Aortic smooth muscle cell (primary cell): Measurements from ENCODE around the gene GDF10. TPM values are rescaled to one million over a fixed set of nuclear protein-coding genes. Genes with fewer than 3 reads are reported as not detected.

Experiments used
- total RNA-seq: library from RNA; depleted of rRNA; stranded (reverse); fragments of >200 nt; gene quantifications from 2 replicates; pipeline ENCODE4 v1.2.3, GENCODE V29; 2014

Gene GDF10, protein sequence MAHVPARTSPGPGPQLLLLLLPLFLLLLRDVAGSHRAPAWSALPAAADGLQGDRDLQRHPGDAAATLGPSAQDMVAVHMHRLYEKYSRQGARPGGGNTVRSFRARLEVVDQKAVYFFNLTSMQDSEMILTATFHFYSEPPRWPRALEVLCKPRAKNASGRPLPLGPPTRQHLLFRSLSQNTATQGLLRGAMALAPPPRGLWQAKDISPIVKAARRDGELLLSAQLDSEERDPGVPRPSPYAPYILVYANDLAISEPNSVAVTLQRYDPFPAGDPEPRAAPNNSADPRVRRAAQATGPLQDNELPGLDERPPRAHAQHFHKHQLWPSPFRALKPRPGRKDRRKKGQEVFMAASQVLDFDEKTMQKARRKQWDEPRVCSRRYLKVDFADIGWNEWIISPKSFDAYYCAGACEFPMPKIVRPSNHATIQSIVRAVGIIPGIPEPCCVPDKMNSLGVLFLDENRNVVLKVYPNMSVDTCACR
- under 0.01 TPM in 1 of 2 replicates, not detected in the other for total RNA-seq

DNA sequence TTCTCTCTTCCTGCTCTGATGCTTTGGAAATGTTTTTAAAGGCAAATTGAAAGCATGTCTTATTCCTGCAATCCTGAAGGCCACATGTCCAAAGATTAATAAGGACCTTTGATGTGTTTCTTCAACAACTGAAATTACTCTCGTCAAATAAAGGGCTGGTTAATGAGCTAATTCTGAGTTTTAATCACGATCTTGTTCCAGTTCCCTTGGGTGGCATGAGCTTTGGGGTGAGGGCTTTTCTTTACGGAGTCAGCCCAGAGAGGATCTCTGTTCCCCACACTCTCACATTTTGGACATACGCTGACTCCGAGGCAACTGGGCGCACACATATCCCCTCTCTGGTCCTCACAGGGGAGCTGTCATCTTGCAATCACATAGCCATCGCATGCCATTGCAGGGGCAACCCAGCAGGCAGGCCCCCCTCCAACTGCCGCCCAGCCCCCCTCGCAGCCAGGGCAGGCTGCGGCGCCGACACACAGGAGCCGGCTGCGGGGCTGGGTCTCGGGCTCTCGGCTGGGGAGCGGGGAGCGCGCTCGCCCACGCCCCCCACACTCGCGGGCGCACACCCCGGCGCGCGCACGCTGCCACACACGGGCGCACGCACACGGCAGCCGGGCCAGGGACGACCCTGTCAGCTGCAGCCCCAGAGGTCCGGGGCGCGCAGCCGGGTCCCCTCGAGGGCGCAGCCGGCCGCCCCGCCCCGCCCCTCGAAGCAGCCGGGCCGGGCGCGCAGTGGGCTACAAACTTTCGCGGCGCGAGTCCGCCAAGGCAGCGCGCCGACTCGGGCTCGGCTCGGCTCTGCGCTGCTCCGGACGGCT, at the start of gene GDF10:
GDF10 (plus strand) TSS at position 587 of the 818 bp plus-strand sequence. CDS start 455 bp downstream, outside the sequence.

DNA sequence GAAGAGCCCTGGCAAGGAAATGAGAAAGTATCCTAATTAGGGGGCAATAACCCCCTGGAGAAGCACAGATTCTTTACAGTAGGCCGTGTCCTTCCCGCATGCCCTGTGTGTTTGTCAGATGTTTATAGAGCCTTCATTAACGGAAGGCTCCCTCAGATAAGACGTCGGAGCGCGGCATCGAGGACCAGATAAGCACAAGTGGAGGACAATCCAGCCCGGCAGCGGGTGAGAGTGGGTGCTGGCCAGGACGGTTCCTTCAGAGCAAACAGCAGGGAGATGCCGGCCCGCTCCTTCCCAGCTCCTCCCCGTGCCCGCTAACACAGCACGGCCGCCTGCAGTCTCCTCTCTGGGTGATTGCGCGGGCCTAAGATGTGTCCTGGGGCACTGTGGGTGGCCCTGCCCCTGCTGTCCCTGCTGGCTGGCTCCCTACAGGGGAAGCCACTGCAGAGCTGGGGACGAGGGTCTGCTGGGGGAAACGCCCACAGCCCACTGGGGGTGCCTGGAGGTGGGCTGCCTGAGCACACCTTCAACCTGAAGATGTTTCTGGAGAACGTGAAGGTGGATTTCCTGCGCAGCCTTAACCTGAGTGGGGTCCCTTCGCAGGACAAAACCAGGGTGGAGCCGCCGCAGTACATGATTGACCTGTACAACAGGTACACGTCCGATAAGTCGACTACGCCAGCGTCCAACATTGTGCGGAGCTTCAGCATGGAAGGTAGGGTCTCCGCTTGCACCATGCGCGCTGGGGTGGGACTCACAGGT, 22.5 kb downstream of the GDF10 start, which contains the start of gene GDF2:
GDF2 (plus strand) TSS at position 155 of the 762 bp plus-strand sequence; CDS start at position 370, 215 bp downstream.

DNA sequence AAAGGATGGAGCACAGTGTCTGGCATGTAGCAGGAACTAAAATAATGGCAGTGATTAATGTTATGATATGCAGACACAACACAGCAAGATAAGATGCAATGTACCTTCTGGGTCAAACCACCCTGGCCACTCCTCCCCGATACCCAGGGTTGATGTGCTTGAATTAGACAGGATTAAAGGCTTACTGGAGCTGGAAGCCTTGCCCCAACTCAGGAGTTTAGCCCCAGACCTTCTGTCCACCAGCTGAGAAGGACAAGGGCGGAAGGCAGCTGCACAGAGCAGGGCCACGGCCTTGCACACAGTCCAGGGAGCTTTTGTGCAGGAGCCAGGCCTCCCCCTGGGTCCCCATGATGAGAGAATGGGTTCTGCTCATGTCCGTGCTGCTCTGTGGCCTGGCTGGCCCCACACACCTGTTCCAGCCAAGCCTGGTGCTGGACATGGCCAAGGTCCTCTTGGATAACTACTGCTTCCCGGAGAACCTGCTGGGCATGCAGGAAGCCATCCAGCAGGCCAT, 48.2 kb downstream of the GDF10 start, which contains the start of gene RBP3:
RBP3 (plus strand) TSS at position 226 of the 514 bp plus-strand sequence; CDS start at position 348, 122 bp downstream.

Other genes starting within 250 kb of the GDF10 start
- gene GDF2, start 22.3 kb downstream of the GDF10 start, total RNA-seq: not detected in 2 replicates
- not detected in 2 replicates for gene RBP3, start 48.2 kb downstream of the GDF10 start, total RNA-seq
- under 0.01 TPM in 1 of 2 replicates, not detected in the other for gene ZNF488, start 84.1 kb downstream of the GDF10 start, total RNA-seq
- not detected in 2 replicates for gene ANXA8, start 183.9 kb downstream of the GDF10 start, total RNA-seq
- not detected in 2 replicates for gene FAM25G, start 191.5 kb downstream of the GDF10 start, total RNA-seq
- gene AGAP9, start 223.4 kb downstream of the GDF10 start, total RNA-seq: 2.0 and 3.3 TPM in 2 replicates